ENCODE data around the gene CERS6.

CERS6 gene

GRCh38 chr2:168589236-168590211 is 133.5 kb downstream of the CERS6 start (continued):
- TF ChIP-seq BCL6B (tag by site-specific recombination; IDR thresholded peaks at IDR 0.05): no peak
- TF ChIP-seq MEIS1 (CRISPR knock-in tag; IDR thresholded peaks at IDR 0.05; ENCODE audit: borderline replicate concordance): no peak
- no peak for TF ChIP-seq ZNF140 (tag by site-specific recombination; IDR thresholded peaks at IDR 0.05)
- TF ChIP-seq ZNF596 (tag by site-specific recombination; IDR thresholded peaks at IDR 0.05): no peak
- TF ChIP-seq ZNF362 (tag by site-specific recombination; IDR thresholded peaks at IDR 0.05): no peak
- TF ChIP-seq ZNF202 (tag by site-specific recombination; IDR thresholded peaks at IDR 0.05; ENCODE audit: borderline replicate concordance): no peak

- Histone ChIP-seq H3K4me1 (ENCODE audit: control insufficient read depth, insufficient read depth, low read length) (no peaks in the 10 kb centered on the region), H3K36me3 (ENCODE audit: control insufficient read depth in 2 of 2, insufficient read depth in 1 of 2, low read length in 2 of 2) (no peaks in the 10 kb centered on the region), H3K9me3 (ENCODE audit: control insufficient read depth, insufficient read depth, low read depth, low read length) (no peaks in the 10 kb centered on the region), H3K27ac (ENCODE audit: extremely low read depth, low read depth, low read length) (no peak overlapping the region), H3K4me3 (ENCODE audit: low read depth, low read length) (no peak overlapping the region)
- ChIA-PET CTCF (interaction anchor here (0.7 to 1.2 kb wide), 3 partner anchors 66 to 246 kb away, joined by 3 read pairs; no protein-coding TSS in a partner anchor), POLR2A (no interaction called here)
- TF ChIP-seq REST (tag by site-specific recombination; IDR thresholded peaks at IDR 0.05) (no peak), ZFP69B (tag by site-specific recombination; IDR thresholded peaks at IDR 0.05) (no peak), ZBTB49 (tag by site-specific recombination; IDR thresholded peaks at IDR 0.05; ENCODE audit: low read depth) (no peak), ZNF211 (tag by site-specific recombination; IDR thresholded peaks at IDR 0.05; ENCODE audit: low read depth) (no peak), TCF7L2 (IDR thresholded peaks at IDR 0.05; ENCODE audit: borderline replicate concordance, low read depth, low read length) (no peak)
These were observed 136.2 kb downstream of the CERS6 start for GRCh38 chr2:168592181-168592831.

- H3K4me3 ChIP-seq (ENCODE audit: low read depth, low read length): no peak overlapping the region
- ChIA-PET CTCF (no interaction called here), POLR2A (no interaction called here)
- H3K36me3 ChIP-seq (ENCODE audit: control insufficient read depth in 2 of 2, insufficient read depth in 1 of 2, low read length in 2 of 2): no peaks in the 10 kb centered on the region
- H3K27ac ChIP-seq (ENCODE audit: extremely low read depth, low read depth, low read length): no peak overlapping the region
- H3K9me3 ChIP-seq (ENCODE audit: control insufficient read depth, insufficient read depth, low read depth, low read length): no peaks in the 10 kb centered on the region
- 0 out of 2 replicates have a peak, but pooled peaks cover 3% of the 10 kb centered on the region for H3K4me1 ChIP-seq (ENCODE audit: control insufficient read depth, insufficient read depth, low read length)
- no peak for TF ChIP-seq ZNF513 (tag by site-specific recombination; IDR thresholded peaks at IDR 0.05)
- no peak for TF ChIP-seq ZNF623 (tag by site-specific recombination; IDR thresholded peaks at IDR 0.05)
- no peak for TF ChIP-seq ZBTB10 (tag by site-specific recombination; IDR thresholded peaks at IDR 0.05)
- TF ChIP-seq ZNF571 (tag by site-specific recombination; IDR thresholded peaks at IDR 0.05): no peak
- no peak for TF ChIP-seq HOXD13 (CRISPR knock-in tag; IDR thresholded peaks at IDR 0.05; ENCODE audit: borderline replicate concordance)
- TF ChIP-seq ZBTB17 (tag by site-specific recombination; IDR thresholded peaks at IDR 0.05): no peak
- TF ChIP-seq ZNF670 (tag by site-specific recombination; IDR thresholded peaks at IDR 0.05; ENCODE audit: low read depth): no peak
These were observed 137.6 kb downstream of the CERS6 start for GRCh38 chr2:168593713-168594112.
